ENCODE measurements around the gene ART3.
A peak's percentile ranks its signal among the peaks of the same experiment; 100 is the strongest.

The ART3 gene

GRCh38 chr4:76074993-76075600 is 588 bp downstream of the ART3 start:
- DNase-seq = no peak

GRCh38 chr4:76078033-76078613 is 3.6 kb downstream of the ART3 start:
- no peak for DNase-seq

- DNase-seq = no peak
Measured at GRCh38 chr4:76083386-76083988, 9.0 kb downstream of the ART3 start.

GRCh38 chr4:76084542-76084941 is 10.0 kb downstream of the ART3 start:
- no peak for DNase-seq

- peak; percentile 67 to 84 (median 67) for DNase-seq
Measured at GRCh38 chr4:76087007-76087769, 12.7 kb downstream of the ART3 start.

- no peak for DNase-seq
Measured at GRCh38 chr4:76088719-76089118, 14.2 kb downstream of the ART3 start.

- DNase-seq = no peak
Measured at GRCh38 chr4:76090241-76090691, 15.8 kb downstream of the ART3 start.

- no peak for DNase-seq
Measured at GRCh38 chr4:76091052-76091451, 16.5 kb downstream of the ART3 start.

GRCh38 chr4:76095568-76095967 is 21.1 kb downstream of the ART3 start:
- DNase-seq = no peak

- no peak for DNase-seq
Measured at GRCh38 chr4:76096076-76096475, 21.6 kb downstream of the ART3 start.

GRCh38 chr4:76105652-76106051 is 31.1 kb downstream of the ART3 start:
- DNase-seq = no peak

- DNase-seq = no peak
Measured at GRCh38 chr4:76106442-76106841, 31.9 kb downstream of the ART3 start.

GRCh38 chr4:76108467-76109181 is 34.1 kb downstream of the ART3 start:
- peak in 1 of 3 experiments; percentile 20 for DNase-seq

- no peak for DNase-seq
Measured at GRCh38 chr4:76116821-76117220, 42.3 kb downstream of the ART3 start.

- no peak for DNase-seq
Measured at GRCh38 chr4:76117536-76117935, 43.0 kb downstream of the ART3 start.

GRCh38 chr4:76120199-76120598 is 45.7 kb downstream of the ART3 start:
- no peak for DNase-seq

- no peak for DNase-seq
Measured at GRCh38 chr4:76125816-76126215, 51.3 kb downstream of the ART3 start.

GRCh38 chr4:76127754-76128153 is 53.2 kb downstream of the ART3 start:
- no peak for DNase-seq

- no peak for DNase-seq
Measured at GRCh38 chr4:76141241-76141640, 66.7 kb downstream of the ART3 start.

- DNase-seq = peak in 1 of 3 experiments; percentile 11
Measured at GRCh38 chr4:76144546-76144945, 70.0 kb downstream of the ART3 start.

- DNase-seq = peak; percentile 72 to 93 (median 88)
Measured at GRCh38 chr4:76147454-76148141, 73.1 kb downstream of the ART3 start.

- peak; percentile 94 to 97 (median 97) for DNase-seq
Measured at GRCh38 chr4:76148142-76148865, 73.8 kb downstream of the ART3 start, which contains the start of gene NUP54. Gene NUP54 (minus strand): TSS chr4:76148397. CDS start chr4:76148374, 23 bp downstream.
